ENCODE data around the gene SAP30L.

DNA sequence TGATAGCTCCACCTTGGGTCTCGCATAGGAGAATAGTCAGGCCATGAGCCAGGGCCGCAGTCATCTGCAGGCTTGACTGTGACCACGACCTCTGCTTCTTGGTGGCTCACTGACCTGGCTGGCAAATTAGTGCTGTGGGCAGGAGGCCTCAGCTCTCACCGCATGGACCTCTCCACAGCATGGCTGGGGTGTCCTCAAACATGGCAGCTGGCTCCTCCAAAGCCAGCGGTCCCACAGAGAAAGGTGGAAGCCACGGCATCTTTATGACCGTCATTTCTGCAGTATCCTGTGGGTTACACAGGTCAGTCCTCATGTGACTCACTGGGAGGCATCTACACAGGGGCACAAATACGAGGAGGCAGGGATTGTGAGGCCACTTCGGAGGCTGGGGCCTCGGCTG, 43.2 kb upstream of the SAP30L start:
- TF ChIP-seq, protein P1, sequence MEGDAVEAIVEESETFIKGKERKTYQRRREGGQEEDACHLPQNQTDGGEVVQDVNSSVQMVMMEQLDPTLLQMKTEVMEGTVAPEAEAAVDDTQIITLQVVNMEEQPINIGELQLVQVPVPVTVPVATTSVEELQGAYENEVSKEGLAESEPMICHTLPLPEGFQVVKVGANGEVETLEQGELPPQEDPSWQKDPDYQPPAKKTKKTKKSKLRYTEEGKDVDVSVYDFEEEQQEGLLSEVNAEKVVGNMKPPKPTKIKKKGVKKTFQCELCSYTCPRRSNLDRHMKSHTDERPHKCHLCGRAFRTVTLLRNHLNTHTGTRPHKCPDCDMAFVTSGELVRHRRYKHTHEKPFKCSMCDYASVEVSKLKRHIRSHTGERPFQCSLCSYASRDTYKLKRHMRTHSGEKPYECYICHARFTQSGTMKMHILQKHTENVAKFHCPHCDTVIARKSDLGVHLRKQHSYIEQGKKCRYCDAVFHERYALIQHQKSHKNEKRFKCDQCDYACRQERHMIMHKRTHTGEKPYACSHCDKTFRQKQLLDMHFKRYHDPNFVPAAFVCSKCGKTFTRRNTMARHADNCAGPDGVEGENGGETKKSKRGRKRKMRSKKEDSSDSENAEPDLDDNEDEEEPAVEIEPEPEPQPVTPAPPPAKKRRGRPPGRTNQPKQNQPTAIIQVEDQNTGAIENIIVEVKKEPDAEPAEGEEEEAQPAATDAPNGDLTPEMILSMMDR (IDR thresholded peaks at IDR 0.05) = no peak
- TF ChIP-seq POLR2A (IDR thresholded peaks at IDR 0.05) = no peak
